SK-N-SH (cell line): Measurements from ENCODE around the gene SCOC.

Experiments used
- POLR2AphosphoS5 ChIP-seq: IDR thresholded peaks from 2 replicates; pipeline ENCODE4 v1.6.1; 2012; ENCODE audit warnings: low read depth, low read length
- SIN3A ChIP-seq: IDR thresholded peaks from 2 replicates; pipeline ENCODE4 v1.6.1; 2012; ENCODE audit warnings: low read depth, mild to moderate bottlenecking, low read length, moderate library complexity, borderline replicate concordance
- TEAD4 ChIP-seq: IDR thresholded peaks from 2 replicates; pipeline ENCODE4 v1.4.0; 2012; ENCODE audit warnings: mild to moderate bottlenecking, borderline replicate concordance; ENCODE audit not compliant: insufficient read depth
- YY1 ChIP-seq: IDR thresholded peaks from 2 replicates; pipeline ENCODE4 v1.4.0; 2012; ENCODE audit warnings: low read depth, mild to moderate bottlenecking
- TF ChIP-seq, protein P1 (sequence below): fragments of 200-600 bp; sonication (generic); IDR thresholded peaks from 2 replicates; pipeline ENCODE4 v1.6.1; 2017; ENCODE audit warnings: antibody characterized with exemption, mild to moderate bottlenecking, moderate library complexity

DNA sequence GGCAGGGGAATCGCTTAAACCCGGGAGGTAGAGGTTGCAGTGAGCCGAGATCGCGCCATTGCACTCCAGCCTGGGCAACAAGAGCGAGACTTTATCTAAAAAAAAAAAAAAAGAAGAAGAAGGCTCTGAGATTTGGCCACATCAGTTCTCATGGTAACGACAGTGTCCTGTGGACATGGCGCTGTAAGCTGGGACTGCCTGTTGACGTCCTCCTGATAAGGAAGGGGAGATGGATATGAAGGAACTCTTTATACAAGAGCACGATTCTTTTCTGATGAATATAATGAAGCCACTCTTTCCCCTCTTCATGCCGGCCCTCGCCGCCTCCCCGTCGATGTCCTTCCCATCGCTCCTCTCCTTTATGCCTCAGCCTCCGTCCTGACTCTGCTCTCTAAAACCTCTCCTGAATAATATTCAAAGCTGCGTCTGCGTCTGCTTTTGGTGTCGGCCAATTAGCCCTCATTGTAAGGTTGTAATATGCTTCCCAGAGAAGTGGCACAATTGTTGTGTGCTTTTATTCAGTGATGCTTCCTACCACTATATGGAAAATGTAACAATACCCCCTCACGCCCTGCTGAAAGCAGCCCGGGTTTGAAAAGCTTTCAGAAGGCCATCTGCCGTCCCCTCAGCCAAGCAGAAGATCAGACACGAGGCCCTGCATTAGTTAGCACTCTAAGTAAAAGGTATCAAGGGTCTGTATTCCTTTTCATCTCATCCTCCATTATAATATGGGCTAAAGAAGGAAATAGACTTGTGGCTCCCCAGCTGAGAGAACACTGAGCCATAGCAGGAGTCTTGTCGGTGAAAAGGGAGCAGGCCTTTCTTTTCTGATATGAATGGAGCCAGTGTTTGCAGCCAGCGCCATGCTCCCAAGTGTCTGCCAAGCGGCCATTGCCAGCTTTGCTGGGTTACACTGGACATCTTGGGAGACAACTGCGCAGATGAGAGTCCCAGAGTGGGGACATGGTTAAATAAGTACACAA, 22.1 kb upstream of the SCOC start:
- TF ChIP-seq TEAD4 (no peak), POLR2AphosphoS5 (no peak), YY1 (no peak), SIN3A (no peak)
- TF ChIP-seq, protein P1, sequence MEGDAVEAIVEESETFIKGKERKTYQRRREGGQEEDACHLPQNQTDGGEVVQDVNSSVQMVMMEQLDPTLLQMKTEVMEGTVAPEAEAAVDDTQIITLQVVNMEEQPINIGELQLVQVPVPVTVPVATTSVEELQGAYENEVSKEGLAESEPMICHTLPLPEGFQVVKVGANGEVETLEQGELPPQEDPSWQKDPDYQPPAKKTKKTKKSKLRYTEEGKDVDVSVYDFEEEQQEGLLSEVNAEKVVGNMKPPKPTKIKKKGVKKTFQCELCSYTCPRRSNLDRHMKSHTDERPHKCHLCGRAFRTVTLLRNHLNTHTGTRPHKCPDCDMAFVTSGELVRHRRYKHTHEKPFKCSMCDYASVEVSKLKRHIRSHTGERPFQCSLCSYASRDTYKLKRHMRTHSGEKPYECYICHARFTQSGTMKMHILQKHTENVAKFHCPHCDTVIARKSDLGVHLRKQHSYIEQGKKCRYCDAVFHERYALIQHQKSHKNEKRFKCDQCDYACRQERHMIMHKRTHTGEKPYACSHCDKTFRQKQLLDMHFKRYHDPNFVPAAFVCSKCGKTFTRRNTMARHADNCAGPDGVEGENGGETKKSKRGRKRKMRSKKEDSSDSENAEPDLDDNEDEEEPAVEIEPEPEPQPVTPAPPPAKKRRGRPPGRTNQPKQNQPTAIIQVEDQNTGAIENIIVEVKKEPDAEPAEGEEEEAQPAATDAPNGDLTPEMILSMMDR, result no peak
